ENCODE results near the gene FBXL22. TPM values are rescaled to one million over a fixed set of nuclear protein-coding genes. Genes with fewer than 3 reads are reported as not detected.

Gene FBXL22
- total RNA-seq, 1 donor = 1.3 TPM

GRCh38 chr15:63588826-63589225 is 8.4 kb upstream of the FBXL22 start:
- no peak for DNase-seq (ENCODE audit: low read depth)
- no peak for TF ChIP-seq CTCF (IDR thresholded peaks at IDR 0.05; ENCODE audit: insufficient read depth, low read depth, low read length)
- H3K4me3 ChIP-seq (ENCODE audit: low read depth, low read length) = no peak overlapping the region

- TF ChIP-seq CTCF (IDR thresholded peaks at IDR 0.05; ENCODE audit: insufficient read depth, low read depth, low read length) = no peak
- no peak for DNase-seq (ENCODE audit: low read depth)
These were observed 3.2 kb upstream of the FBXL22 start for GRCh38 chr15:63593705-63594671.

GRCh38 chr15:63595065-63595464 is 2.1 kb upstream of the FBXL22 start:
- no peak overlapping the region for H3K4me3 ChIP-seq (ENCODE audit: low read depth, low read length)
- TF ChIP-seq CTCF (IDR thresholded peaks at IDR 0.05; ENCODE audit: insufficient read depth, low read depth, low read length) = no peak
- DNase-seq (ENCODE audit: low read depth) = no peak

More at GRCh38 chr15:63593705-63594671, 3.2 kb upstream of the FBXL22 start:
- H3K4me3 ChIP-seq (ENCODE audit: low read depth, low read length) = no peak overlapping the region

GRCh38 chr15:63595688-63596087 is 1.5 kb upstream of the FBXL22 start:
- no peak for TF ChIP-seq CTCF (IDR thresholded peaks at IDR 0.05; ENCODE audit: insufficient read depth, low read depth, low read length)
- no peak overlapping the region for H3K4me3 ChIP-seq (ENCODE audit: low read depth, low read length)
- no peak for DNase-seq (ENCODE audit: low read depth)

GRCh38 chr15:63596676-63597037 is 530 bp upstream of the FBXL22 start:
- DNase-seq (ENCODE audit: low read depth) = no peak
- no peak for TF ChIP-seq CTCF (IDR thresholded peaks at IDR 0.05; ENCODE audit: insufficient read depth, low read depth, low read length)
- H3K4me3 ChIP-seq (ENCODE audit: low read depth, low read length) = no peak overlapping the region

GRCh38 chr15:63597821-63598220 is 634 bp downstream of the FBXL22 start:
- no peak overlapping the region for H3K4me3 ChIP-seq (ENCODE audit: low read depth, low read length)
- TF ChIP-seq CTCF (IDR thresholded peaks at IDR 0.05; ENCODE audit: insufficient read depth, low read depth, low read length) = no peak
- DNase-seq (ENCODE audit: low read depth) = no peak

All from fibroblast of villous mesenchyme (primary cell).